Colonic mucosa (tissue), 4 donors: ENCODE measurements around the gene NRXN2. TPM values are rescaled to one million over a fixed set of nuclear protein-coding genes. Genes with fewer than 3 reads are reported as not detected.

ENCODE experiments used
- DNase-seq: peaks from one replicate; pipeline ENCODE4 v3.0.0-alpha.2; 2020
- H3K27ac ChIP-seq: fragments of 200-600 bp; one replicate; pipeline ENCODE4 v1.8.0; 2021
- H3K27me3 ChIP-seq: fragments of 200-600 bp; one replicate; pipeline ENCODE4 v1.8.0; 2021
- H3K36me3 ChIP-seq: fragments of 200-600 bp; one replicate; pipeline ENCODE4 v1.8.0; 2021
- H3K4me1 ChIP-seq: fragments of 200-600 bp; one replicate; pipeline ENCODE4 v1.8.0; 2021; ENCODE audit warnings: mild to moderate bottlenecking
- H3K4me3 ChIP-seq: fragments of 200-600 bp; one replicate; pipeline ENCODE4 v1.8.0; 2021
- H3K9ac ChIP-seq, 2 donors: one replicate each; pipeline ENCODE4 v1.7.0; 2013; ENCODE audit warnings: control low read depth in 2 of 2, low read depth in 2 of 2, low read length in 2 of 2
- H3K9me3 ChIP-seq: fragments of 200-600 bp; one replicate; pipeline ENCODE4 v1.8.0; 2021
- CTCF ChIP-seq: fragments of 200-600 bp; IDR thresholded peaks from one replicate; pipeline ENCODE4 v1.8.0; 2022; ENCODE audit warnings: antibody characterized with exemption, mild to moderate bottlenecking
- intact Hi-C: fragments of 100-400 bp; cut with DNase I; formaldehyde crosslinking; loops from one replicate; pipeline ENCODE4 v1.14.1; 2022
- total RNA-seq, 2 donors: library from RNA; stranded (reverse); fragmentation: NEBNext Ultra II Directional in 1 of 2; extraction: Animal tissue kit (Norgen Biotek cat#: 25700) in 1 of 2; gene quantifications; one replicate each; pipeline ENCODE4 v1.2.1, GENCODE V29; 2021
- donor health status: healthy.
- donor health status: DM: no; HTN: no; CAD: no.
- donor health status: DM: no; HTN: no; CAD: no.

NRXN2 gene
- total RNA-seq, 2 donors from 2014 or later = 2.2 to 5.4 TPM

GRCh38 chr11:64624883-64625481 is 98.0 kb downstream of the NRXN2 start:
- no peak overlapping the region for H3K27ac ChIP-seq
- no peaks in the 10 kb centered on the region for H3K4me1 ChIP-seq
- H3K4me3 ChIP-seq = no peak overlapping the region
- intact Hi-C loops = no loop called here
- no peaks in the 10 kb centered on the region for H3K27me3 ChIP-seq
- no peaks in the 10 kb centered on the region for H3K36me3 ChIP-seq
- DNase-seq = no peak
- no peak for TF ChIP-seq CTCF
- no peaks in the 10 kb centered on the region for H3K9me3 ChIP-seq
- H3K9ac ChIP-seq = no peak overlapping the region

GRCh38 chr11:64622681-64623080 is 100.3 kb downstream of the NRXN2 start:
- H3K36me3 ChIP-seq = no peaks in the 10 kb centered on the region
- H3K9ac ChIP-seq = no peak overlapping the region
- H3K27ac ChIP-seq = no peak overlapping the region
- H3K4me1 ChIP-seq = no peaks in the 10 kb centered on the region
- no peaks in the 10 kb centered on the region for H3K9me3 ChIP-seq
- H3K4me3 ChIP-seq = no peak overlapping the region
- TF ChIP-seq CTCF = no peak
- no peaks in the 10 kb centered on the region for H3K27me3 ChIP-seq
- DNase-seq = no peak
- intact Hi-C loops = no loop called here

- no peaks in the 10 kb centered on the region for H3K27me3 ChIP-seq
Measured at GRCh38 chr11:64621283-64622019, 101.5 kb downstream of the NRXN2 start.

GRCh38 chr11:64620381-64620971 is 102.5 kb downstream of the NRXN2 start:
- no peak overlapping the region for H3K4me3 ChIP-seq
- no peak overlapping the region for H3K9ac ChIP-seq

More at GRCh38 chr11:64621283-64622019, 101.5 kb downstream of the NRXN2 start:
- no peak for DNase-seq
- H3K4me1 ChIP-seq = no peaks in the 10 kb centered on the region
- H3K36me3 ChIP-seq = no peaks in the 10 kb centered on the region
- intact Hi-C loops = no loop called here
- H3K9me3 ChIP-seq = no peaks in the 10 kb centered on the region
- no peak overlapping the region for H3K27ac ChIP-seq
- no peak overlapping the region for H3K4me3 ChIP-seq
- no peak for TF ChIP-seq CTCF
- H3K9ac ChIP-seq = no peak overlapping the region

More at GRCh38 chr11:64620381-64620971, 102.5 kb downstream of the NRXN2 start:
- no peak for TF ChIP-seq CTCF
- H3K4me1 ChIP-seq = no peaks in the 10 kb centered on the region
- H3K36me3 ChIP-seq = no peaks in the 10 kb centered on the region
- intact Hi-C loops = no loop called here
- peak overlapping the region; percentile 70 for H3K27ac ChIP-seq
- H3K9me3 ChIP-seq = no peaks in the 10 kb centered on the region
- peak; percentile 54 for DNase-seq
- H3K27me3 ChIP-seq = no peaks in the 10 kb centered on the region
